Tibial nerve (tissue), 4 donors: Measurements from ENCODE around the gene CLNK. TPM values are rescaled to one million over a fixed set of nuclear protein-coding genes. Genes with fewer than 3 reads are reported as not detected.
"Not testable (repeated sequence)": the region's sequence is repeated elsewhere in the genome, so short reads cannot be mapped to it uniquely, and the experiment has no call there.

Source experiments
- DNase-seq, 2 donors: peaks; one replicate each; pipeline ENCODE4 v3.0.0-alpha.2; 2019; ENCODE audit warnings: low spot score in 2 of 2
- H3K27ac ChIP-seq, 4 donors: fragments of 200-600 bp; sonication (generic) in 3 of 4; one replicate each; pipeline ENCODE4 v1.5.1; 2017 to 2019; ENCODE audit warnings: mild to moderate bottlenecking in 1 of 4
- H3K27me3 ChIP-seq, 2 donors: fragments of 200-600 bp; sonication (generic) in 1 of 2; one replicate each; pipeline versions ENCODE4 v1.5.1 to v1.6.0; 2017 to 2019
- H3K36me3 ChIP-seq, 3 donors: fragments of 200-600 bp; sonication (generic); one replicate each; pipeline ENCODE4 v1.5.1; 2018 to 2019
- H3K4me1 ChIP-seq, 4 donors: fragments of 200-600 bp; sonication (generic) in 3 of 4; one replicate each; pipeline ENCODE4 v1.5.1; 2017 to 2019
- H3K4me3 ChIP-seq, 4 donors: fragments of 200-600 bp; sonication (generic) in 3 of 4; one replicate each; pipeline ENCODE4 v1.5.1; 2017 to 2019; ENCODE audit warnings: mild to moderate bottlenecking in 1 of 4, moderate library complexity in 1 of 4
- H3K9me3 ChIP-seq, 4 donors: fragments of 200-600 bp; sonication (generic) in 3 of 4; one replicate each; pipeline ENCODE4 v1.5.1; 2017 to 2019
- EP300 ChIP-seq, 2 donors: sonication (generic); formaldehyde crosslinking; IDR thresholded peaks; one replicate each; pipeline ENCODE4 v1.6.1; 2017; ENCODE audit warnings: antibody characterized with exemption in 2 of 2, mild to moderate bottlenecking in 1 of 2
- POLR2A ChIP-seq, 2 donors: fragments of 450-650 bp; IDR thresholded peaks; one replicate each; pipeline ENCODE4 v1.6.1; 2017; ENCODE audit warnings: antibody characterized with exemption in 2 of 2, mild to moderate bottlenecking in 2 of 2, moderate library complexity in 2 of 2
- WGBS, 2 donors: methylation state at CpG; one replicate each; pipeline ENCODE4 v1.1.5; 2018; 5-methylcytosine and 5-hydroxymethylcytosine counted together
- total RNA-seq, 4 donors: library from RNA; depleted of rRNA; stranded (reverse); fragments of >200 nt; gene quantifications; one replicate each; pipeline ENCODE4 v1.1.0, GENCODE V29; 2016
- TF ChIP-seq, protein P1 (sequence below), 5 experiments: fragments of 200-600 bp in 3 of 5; fragments of 450-650 bp in 2 of 5; sonication (generic) in 3 of 5; IDR thresholded peaks; one replicate each; pipeline ENCODE4 v1.5.1; 2016 to 2019; ENCODE audit warnings: antibody characterized with exemption in 5 of 5, mild to moderate bottlenecking in 3 of 5, moderate library complexity in 2 of 5

The CLNK gene
- total RNA-seq, 4 donors from 2014 or later = not detected

DNA sequence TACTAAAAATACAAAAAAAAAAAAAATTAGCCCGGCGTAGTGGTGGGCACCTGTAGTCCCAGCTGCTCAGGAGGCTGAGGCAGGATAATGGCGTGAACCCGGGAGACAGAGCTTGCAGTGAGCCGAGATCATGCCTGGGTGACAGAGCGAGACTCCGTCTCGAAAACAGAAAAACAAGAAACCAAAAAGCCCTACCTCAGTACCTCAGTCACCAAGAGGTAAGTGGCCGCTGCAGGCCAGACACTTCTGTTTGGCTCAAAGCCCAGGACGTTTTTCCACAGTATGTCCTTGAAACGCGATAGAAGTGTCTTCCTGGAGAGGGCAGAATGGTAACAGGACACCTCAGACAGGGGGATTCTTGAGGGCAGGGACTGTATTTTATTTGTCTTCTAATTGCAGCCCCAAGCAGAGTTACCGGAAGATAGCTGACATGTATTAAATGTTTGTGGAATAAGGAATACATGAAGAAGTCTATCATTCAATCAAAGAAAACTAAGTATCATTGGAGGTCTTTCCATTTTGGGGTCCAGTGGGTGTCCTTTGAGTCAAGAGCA lies 63.6 kb downstream of the CLNK start:
- no peak overlapping the region for H3K27ac ChIP-seq
- peaks cover 0 to 8% (median 0%) of the 10 kb centered on the region in 4 donors for H3K4me1 ChIP-seq
- no peaks in the 10 kb centered on the region for H3K27me3 ChIP-seq
- H3K36me3 ChIP-seq = no peaks in the 10 kb centered on the region
- TF ChIP-seq EP300 (IDR thresholded peaks at IDR 0.05) (no peak), POLR2A (IDR thresholded peaks at IDR 0.05) (no peak)
- TF ChIP-seq, protein P1, sequence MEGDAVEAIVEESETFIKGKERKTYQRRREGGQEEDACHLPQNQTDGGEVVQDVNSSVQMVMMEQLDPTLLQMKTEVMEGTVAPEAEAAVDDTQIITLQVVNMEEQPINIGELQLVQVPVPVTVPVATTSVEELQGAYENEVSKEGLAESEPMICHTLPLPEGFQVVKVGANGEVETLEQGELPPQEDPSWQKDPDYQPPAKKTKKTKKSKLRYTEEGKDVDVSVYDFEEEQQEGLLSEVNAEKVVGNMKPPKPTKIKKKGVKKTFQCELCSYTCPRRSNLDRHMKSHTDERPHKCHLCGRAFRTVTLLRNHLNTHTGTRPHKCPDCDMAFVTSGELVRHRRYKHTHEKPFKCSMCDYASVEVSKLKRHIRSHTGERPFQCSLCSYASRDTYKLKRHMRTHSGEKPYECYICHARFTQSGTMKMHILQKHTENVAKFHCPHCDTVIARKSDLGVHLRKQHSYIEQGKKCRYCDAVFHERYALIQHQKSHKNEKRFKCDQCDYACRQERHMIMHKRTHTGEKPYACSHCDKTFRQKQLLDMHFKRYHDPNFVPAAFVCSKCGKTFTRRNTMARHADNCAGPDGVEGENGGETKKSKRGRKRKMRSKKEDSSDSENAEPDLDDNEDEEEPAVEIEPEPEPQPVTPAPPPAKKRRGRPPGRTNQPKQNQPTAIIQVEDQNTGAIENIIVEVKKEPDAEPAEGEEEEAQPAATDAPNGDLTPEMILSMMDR (IDR thresholded peaks at IDR 0.05) = no peak
- no peaks in the 10 kb centered on the region for H3K9me3 ChIP-seq
- H3K4me3 ChIP-seq = no peak overlapping the region
- no peak for DNase-seq
- WGBS, 2 donors = 80 to 81% methylated on average over 13 of the region's 13 CpGs

GRCh38 chr4:10619855-10620254 lies 64.7 kb downstream of the CLNK start:
- Histone ChIP-seq H3K27ac (no peak overlapping the region), H3K9me3 (no peaks in the 10 kb centered on the region), H3K4me1 (peaks cover 0 to 4% (median 0%) of the 10 kb centered on the region in 4 donors), H3K4me3 (no peak overlapping the region), H3K27me3 (no peaks in the 10 kb centered on the region), H3K36me3 (no peaks in the 10 kb centered on the region)
- no peak for DNase-seq
- TF ChIP-seq EP300 (IDR thresholded peaks at IDR 0.05) = no peak
- TF ChIP-seq, protein P1 (IDR thresholded peaks at IDR 0.05) = no peak
- TF ChIP-seq POLR2A (IDR thresholded peaks at IDR 0.05) = no peak
- 81 to 87% methylated on average over 11 of the region's 11 CpGs for WGBS, 2 donors

DNA sequence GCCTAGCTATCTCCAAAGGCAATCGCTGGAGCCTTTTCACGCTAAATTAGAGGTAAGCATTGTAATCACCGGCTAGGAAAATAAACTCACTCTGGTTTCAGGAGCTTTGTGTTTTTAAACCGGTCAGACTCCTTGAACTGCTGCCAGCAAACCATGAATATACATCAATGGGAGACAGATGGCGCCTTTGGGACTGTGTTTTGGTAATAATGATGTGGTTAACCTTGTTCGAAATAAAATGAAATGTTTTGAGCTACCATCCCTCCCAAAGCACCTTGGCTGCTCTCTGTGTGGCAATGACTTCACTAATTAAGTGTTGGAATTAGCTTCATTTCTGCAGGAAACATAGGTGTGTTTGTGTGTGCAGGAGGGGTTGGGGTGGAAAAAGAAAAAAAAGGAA lies 65.3 kb downstream of the CLNK start:
- TF ChIP-seq EP300 (IDR thresholded peaks at IDR 0.05) = no peak
- TF ChIP-seq POLR2A (IDR thresholded peaks at IDR 0.05) = no peak
- TF ChIP-seq, protein P1 (IDR thresholded peaks at IDR 0.05) = no peak
- no peaks in the 10 kb centered on the region for H3K27me3 ChIP-seq
- WGBS, 2 donors = 27 to 28% methylated on average over 6 of the region's 6 CpGs
- H3K4me1 ChIP-seq = peaks cover 0 to 4% (median 0%) of the 10 kb centered on the region in 4 donors
- H3K4me3 ChIP-seq = no peak overlapping the region
- H3K27ac ChIP-seq = no peak overlapping the region
- H3K9me3 ChIP-seq = no peaks in the 10 kb centered on the region
- no peak for DNase-seq
- H3K36me3 ChIP-seq = no peaks in the 10 kb centered on the region

DNA sequence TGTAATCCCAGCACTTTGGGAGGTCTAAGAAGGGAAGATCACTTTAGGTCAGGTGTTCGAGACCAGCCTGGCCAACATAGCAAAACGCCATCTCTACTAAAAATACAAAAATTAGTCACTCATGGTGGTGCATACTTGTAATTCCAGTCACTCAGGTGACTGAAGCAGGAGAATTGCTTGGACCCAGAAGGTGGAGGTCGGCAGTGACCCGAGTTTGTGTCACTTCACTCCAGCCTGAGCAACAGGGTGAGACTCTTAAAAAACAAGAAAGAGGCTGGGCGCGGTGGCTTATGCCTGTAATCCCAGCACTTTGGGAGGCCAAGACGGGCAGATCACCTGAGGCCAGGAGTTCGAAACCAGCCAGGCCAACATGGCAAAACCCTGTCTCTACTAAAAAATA lies 69.6 kb downstream of the CLNK start:
- DNase-seq = not testable (repeated sequence)
- 95% methylated on average over 8 of the region's 8 CpGs for WGBS, 2 donors

GRCh38 chr4:10613926-10614478 lies 70.6 kb downstream of the CLNK start:
- no peak overlapping the region for H3K27ac ChIP-seq
- H3K9me3 ChIP-seq = no peaks in the 10 kb centered on the region
- no peaks in the 10 kb centered on the region for H3K27me3 ChIP-seq
- peaks cover 0 to 3% (median 0%) of the 10 kb centered on the region in 4 donors for H3K4me1 ChIP-seq
- DNase-seq = no peak
- 73 to 74% methylated on average over 5 of the region's 5 CpGs for WGBS, 2 donors
- no peak overlapping the region for H3K4me3 ChIP-seq
- no peak for TF ChIP-seq POLR2A (IDR thresholded peaks at IDR 0.05)
- TF ChIP-seq, protein P1 (IDR thresholded peaks at IDR 0.05) = no peak
- TF ChIP-seq EP300 (IDR thresholded peaks at IDR 0.05) = no peak
- H3K36me3 ChIP-seq = no peaks in the 10 kb centered on the region

More for the DNA sequence above, 69.6 kb downstream of the CLNK start:
- not testable (repeated sequence) for H3K27ac ChIP-seq, H3K4me3 ChIP-seq, H3K27me3 ChIP-seq, H3K36me3 ChIP-seq, H3K9me3 ChIP-seq, H3K4me1 ChIP-seq
